Activated T-cell treated with anti-CD3 and anti-CD28 coated beads, Interleukin-2, amount 50 U/mL, for 72 hours (primary cell): ENCODE measurements around the gene PRM2. TPM values are rescaled to one million over a fixed set of nuclear protein-coding genes. Genes with fewer than 3 reads are reported as not detected.

Experiments used
- total RNA-seq, 2 donors: library from RNA; stranded (reverse); gene quantifications; one replicate each; pipeline ENCODE4 v1.2.3, GENCODE V29; 2022

Gene PRM2
- total RNA-seq, 2 donors from 2014 or later: not detected

Other genes with a start within 250 kb of the PRM2 start
- gene SOCS1, start 20.3 kb downstream of the PRM2 start, total RNA-seq: 100 to 1,000 TPM in 1 of 2 donors, 10 to 100 TPM in 1; 93.7 to 126 TPM
- not detected for gene TNP2, start 7.2 kb downstream of the PRM2 start, total RNA-seq
- not detected for gene PRM3, start 2.9 kb downstream of the PRM2 start, total RNA-seq
- gene PRM1, start 4.8 kb upstream of the PRM2 start, total RNA-seq: not detected
- 100 to 1,000 TPM; 105 to 119 TPM for gene RMI2, start 69.0 kb upstream of the PRM2 start, total RNA-seq